Activated naive CD8-positive, alpha-beta T cell treated with anti-CD3 and anti-CD28 coated beads for 36 hours (primary cell): ENCODE data around the gene GATAD2A. TPM values are rescaled to one million over a fixed set of nuclear protein-coding genes. Genes with fewer than 3 reads are reported as not detected.
A peak's percentile ranks its signal among the peaks of the same experiment; 100 is the strongest.

ENCODE experiments used
- DNase-seq: peaks from one replicate; pipeline ENCODE4 v3.0.0; 2021
- H3K27ac Mint-ChIP-seq: one replicate; pipeline ENCODE4 v1.8.0; 2022; ENCODE audit warnings: mild to moderate bottlenecking, moderate library complexity, mixed read lengths
- H3K27me3 Mint-ChIP-seq: one replicate; pipeline ENCODE4 v1.8.0; 2022; ENCODE audit warnings: mild to moderate bottlenecking, mixed read lengths
- H3K36me3 Mint-ChIP-seq: one replicate; pipeline ENCODE4 v1.8.0; 2021; ENCODE audit warnings: mild to moderate bottlenecking, mixed read lengths
- H3K4me1 Mint-ChIP-seq: one replicate; pipeline ENCODE4 v1.8.0; 2021; ENCODE audit warnings: mixed read lengths
- H3K4me3 Mint-ChIP-seq: one replicate; pipeline ENCODE4 v1.8.0; 2022; ENCODE audit warnings: mild to moderate bottlenecking, moderate library complexity, mixed read lengths
- H3K9me3 Mint-ChIP-seq: one replicate; pipeline ENCODE4 v1.8.0; 2022; ENCODE audit warnings: mixed read lengths
- total RNA-seq, 2 experiments: library from RNA; stranded (reverse); gene quantifications; one replicate each; pipeline ENCODE4 v1.2.3, GENCODE V29; 2021

GATAD2A gene
- total RNA-seq, 2 experiments from 2014 or later = 196 to 202 TPM

- H3K4me3 Mint-ChIP-seq = no peak overlapping the region
- no peak for DNase-seq
- peaks cover 18% of the 10 kb centered on the region for H3K36me3 Mint-ChIP-seq
These were observed 52.8 kb downstream of the GATAD2A start for GRCh38 chr19:19458110-19458816.

GRCh38 chr19:19459073-19459472 is 53.6 kb downstream of the GATAD2A start:
- peaks cover 74% of the 10 kb centered on the region for H3K4me1 Mint-ChIP-seq
- no peaks in the 10 kb centered on the region for H3K27me3 Mint-ChIP-seq
- no peaks in the 10 kb centered on the region for H3K9me3 Mint-ChIP-seq
- peaks cover 18% of the 10 kb centered on the region for H3K36me3 Mint-ChIP-seq
- H3K27ac Mint-ChIP-seq = peak overlapping the region; percentile 100
- H3K4me3 Mint-ChIP-seq = peak overlapping the region; percentile 90
- no peak for DNase-seq

More at GRCh38 chr19:19458110-19458816, 52.8 kb downstream of the GATAD2A start:
- Mint-ChIP-seq H3K27ac (peak overlapping the region; percentile 100), H3K4me1 (peaks cover 68% of the 10 kb centered on the region), H3K9me3 (no peaks in the 10 kb centered on the region), H3K27me3 (no peaks in the 10 kb centered on the region)

- Mint-ChIP-seq H3K36me3 (peaks cover 24% of the 10 kb centered on the region), H3K4me1 (peaks cover 75% of the 10 kb centered on the region), H3K9me3 (no peaks in the 10 kb centered on the region), H3K4me3 (peak overlapping the region; percentile 90), H3K27ac (peak overlapping the region; percentile 100), H3K27me3 (no peaks in the 10 kb centered on the region)
- DNase-seq = peak; percentile 71
These were observed 54.3 kb downstream of the GATAD2A start for GRCh38 chr19:19459707-19460251.

- H3K4me3 Mint-ChIP-seq = peak overlapping the region; percentile 90
- H3K27me3 Mint-ChIP-seq = no peaks in the 10 kb centered on the region
- H3K36me3 Mint-ChIP-seq = peaks cover 30% of the 10 kb centered on the region
- peak overlapping the region; percentile 100 for H3K27ac Mint-ChIP-seq
- H3K9me3 Mint-ChIP-seq = no peaks in the 10 kb centered on the region
- peak; percentile 43 for DNase-seq
- H3K4me1 Mint-ChIP-seq = peaks cover 78% of the 10 kb centered on the region
These were observed 54.8 kb downstream of the GATAD2A start for GRCh38 chr19:19460258-19460731.

GRCh38 chr19:19460761-19461265 is 55.3 kb downstream of the GATAD2A start:
- peaks cover 78% of the 10 kb centered on the region for H3K4me1 Mint-ChIP-seq
- DNase-seq = peak; percentile 76
- H3K27ac Mint-ChIP-seq = peak overlapping the region; percentile 100
- H3K36me3 Mint-ChIP-seq = peaks cover 32% of the 10 kb centered on the region
- H3K9me3 Mint-ChIP-seq = no peaks in the 10 kb centered on the region
- peak overlapping the region; percentile 90 for H3K4me3 Mint-ChIP-seq
- no peaks in the 10 kb centered on the region for H3K27me3 Mint-ChIP-seq

- Mint-ChIP-seq H3K27ac (peak overlapping the region; percentile 100), H3K4me1 (peaks cover 76% of the 10 kb centered on the region), H3K9me3 (peaks cover 4% of the 10 kb centered on the region), H3K27me3 (no peaks in the 10 kb centered on the region), H3K4me3 (peak overlapping the region; percentile 90), H3K36me3 (peaks cover 37% of the 10 kb centered on the region)
- no peak for DNase-seq
These were observed 55.8 kb downstream of the GATAD2A start for GRCh38 chr19:19461306-19461670.

GRCh38 chr19:19461671-19462622 is 56.5 kb downstream of the GATAD2A start:
- H3K27me3 Mint-ChIP-seq = no peaks in the 10 kb centered on the region
- peak; percentile 51 for DNase-seq
- peaks cover 69% of the 10 kb centered on the region for H3K4me1 Mint-ChIP-seq
- peak overlapping the region; percentile 90 for H3K4me3 Mint-ChIP-seq
- H3K36me3 Mint-ChIP-seq = peaks cover 43% of the 10 kb centered on the region
- peak overlapping the region; percentile 100 for H3K27ac Mint-ChIP-seq
- peaks cover 11% of the 10 kb centered on the region for H3K9me3 Mint-ChIP-seq

- Mint-ChIP-seq H3K4me1 (peaks cover 56% of the 10 kb centered on the region), H3K27ac (peak overlapping the region; percentile 63), H3K36me3 (peaks cover 58% of the 10 kb centered on the region), H3K4me3 (no peak overlapping the region), H3K9me3 (peaks cover 24% of the 10 kb centered on the region), H3K27me3 (no peaks in the 10 kb centered on the region)
- no peak for DNase-seq
These were observed 58.1 kb downstream of the GATAD2A start for GRCh38 chr19:19463348-19464117.

GRCh38 chr19:19464339-19465098 is 59.0 kb downstream of the GATAD2A start:
- Mint-ChIP-seq H3K36me3 (peaks cover 63% of the 10 kb centered on the region), H3K4me1 (peaks cover 50% of the 10 kb centered on the region), H3K4me3 (no peak overlapping the region), H3K27me3 (no peaks in the 10 kb centered on the region), H3K27ac (peak overlapping the region; percentile 17), H3K9me3 (peaks cover 27% of the 10 kb centered on the region)
- DNase-seq = no peak

- H3K4me3 Mint-ChIP-seq = no peak overlapping the region
- no peaks in the 10 kb centered on the region for H3K27me3 Mint-ChIP-seq
- peak overlapping the region; percentile 58 for H3K27ac Mint-ChIP-seq
- DNase-seq = no peak
- H3K36me3 Mint-ChIP-seq = peaks cover 66% of the 10 kb centered on the region
- H3K4me1 Mint-ChIP-seq = peaks cover 43% of the 10 kb centered on the region
- H3K9me3 Mint-ChIP-seq = peaks cover 27% of the 10 kb centered on the region
These were observed 60.1 kb downstream of the GATAD2A start for GRCh38 chr19:19465436-19466070.

- H3K4me1 Mint-ChIP-seq = peaks cover 38% of the 10 kb centered on the region
- peaks cover 66% of the 10 kb centered on the region for H3K36me3 Mint-ChIP-seq
- H3K9me3 Mint-ChIP-seq = peaks cover 27% of the 10 kb centered on the region
- peak overlapping the region; percentile 58 for H3K27ac Mint-ChIP-seq
- DNase-seq = no peak
- no peak overlapping the region for H3K4me3 Mint-ChIP-seq
- H3K27me3 Mint-ChIP-seq = no peaks in the 10 kb centered on the region
These were observed 60.7 kb downstream of the GATAD2A start for GRCh38 chr19:19466201-19466600.

- Mint-ChIP-seq H3K4me1 (peaks cover 35% of the 10 kb centered on the region), H3K27me3 (no peaks in the 10 kb centered on the region), H3K36me3 (peaks cover 69% of the 10 kb centered on the region), H3K4me3 (no peak overlapping the region), H3K27ac (no peak overlapping the region), H3K9me3 (peaks cover 27% of the 10 kb centered on the region)
- no peak for DNase-seq
These were observed 63.1 kb downstream of the GATAD2A start for GRCh38 chr19:19468424-19469050.

- H3K27me3 Mint-ChIP-seq = no peaks in the 10 kb centered on the region
- peaks cover 40% of the 10 kb centered on the region for H3K4me1 Mint-ChIP-seq
- peaks cover 61% of the 10 kb centered on the region for H3K36me3 Mint-ChIP-seq
- no peak for DNase-seq
- H3K9me3 Mint-ChIP-seq = peaks cover 27% of the 10 kb centered on the region
- H3K27ac Mint-ChIP-seq = no peak overlapping the region
- no peak overlapping the region for H3K4me3 Mint-ChIP-seq
These were observed 65.1 kb downstream of the GATAD2A start for GRCh38 chr19:19470579-19470978.
